Measurements from ENCODE around the gene THSD7B. TPM values are rescaled to one million over a fixed set of nuclear protein-coding genes. Genes with fewer than 3 reads are reported as not detected.
A peak's percentile ranks its signal among the peaks of the same experiment; 100 is the strongest.
"Not testable (repeated sequence)": the region's sequence is repeated elsewhere in the genome, so short reads cannot be mapped to it uniquely, and the experiment has no call there.

THSD7B gene
- total and polyA plus RNA-seq, 10 of the 15 experiments (the other 5 are each of a cell fraction or from before 2014, with no cell fraction given): 0.03 to 0.56 (median 0.28) TPM

DNA sequence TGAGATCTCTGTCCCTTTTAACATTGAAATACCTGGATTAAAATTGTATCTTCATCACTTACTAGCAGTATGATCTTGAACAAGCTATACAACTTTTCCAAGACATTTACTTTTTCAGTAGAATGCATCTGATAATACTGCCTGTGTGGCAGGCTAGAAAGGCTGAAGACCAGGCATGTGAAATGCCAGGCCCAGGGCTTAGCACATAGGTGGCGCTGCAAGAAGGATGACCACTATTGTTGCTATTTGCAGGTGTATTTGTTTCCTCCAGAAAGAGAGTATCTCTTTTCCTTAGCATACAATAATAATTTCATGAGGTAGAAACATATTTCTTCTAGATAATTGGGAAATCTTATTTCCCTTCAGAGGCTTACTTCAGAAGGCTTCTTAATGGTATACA, 331.3 kb downstream of the THSD7B start:
- ChIA-PET SMC1A (ENCODE audit: uncharacterized antibody, unreplicated experiment) (interaction anchor here (1.0 to 1.3 kb wide), 2 partner anchors 76 to 98 kb away, joined by 3 to 5 read pairs; no protein-coding TSS in a partner anchor), RAD21 (ENCODE audit: unreplicated experiment) (no interaction called here), CTCF (interaction anchor here (0.9 to 2.5 kb wide), 7 partner anchors 8 to 742 kb away, joined by 3 to 9 read pairs (median 4); no protein-coding TSS in a partner anchor), POLR2A (no interaction called here)
- Histone ChIP-seq H3K4me2 (ENCODE audit: control insufficient read depth, insufficient read depth) (no peak overlapping the region), H3K27ac (ENCODE audit: control insufficient read depth, insufficient read depth) (no peak overlapping the region), H2AFZ (ENCODE audit: control insufficient read depth, low read depth, low read length) (no peak overlapping the region), H3K9ac (ENCODE audit: control insufficient read depth, insufficient read depth, low read length) (no peak overlapping the region), H3K4me1 (ENCODE audit: control insufficient read depth, insufficient read depth, low read length) (no peaks in the 10 kb centered on the region), H3K4me3 (no peak overlapping the region), H3K9me3 (replicated peaks; ENCODE audit: control insufficient read depth, insufficient read depth, low read length) (no peaks in the 10 kb centered on the region), H3K79me2 (ENCODE audit: control insufficient read depth, insufficient read depth, low read length) (no peaks in the 10 kb centered on the region), H3K27me3 (replicated peaks in 1 of 2; ENCODE audit: control insufficient read depth in 2 of 2, insufficient read depth in 2 of 2, low read length in 1 of 2) (no peaks in the 10 kb centered on the region), H3K36me3 (ENCODE audit: control insufficient read depth in 2 of 2, insufficient read depth in 2 of 2, low read length in 1 of 2) (no peaks in the 10 kb centered on the region), H4K20me1 (ENCODE audit: control insufficient read depth, insufficient read depth) (no peaks in the 10 kb centered on the region)
- TF ChIP-seq CTCF (IDR thresholded peaks at IDR 0.05 in 2 of 3, conservative IDR thresholded peaks at IDR 0.05 in 1 of 3; ENCODE audit: control insufficient read depth in 2 of 3, extremely low read depth in 1 of 3, insufficient read depth in 1 of 3, low read depth in 3 of 3, low read length in 3 of 3) (peak in 2 of 3 experiments; percentile 20 to 26; a peak in 2 of 6 replicates), MLLT1 (IDR thresholded peaks at IDR 0.05) (no peak)
- FAIRE-seq (no peak), DNase-seq (ENCODE audit: low read depth, low spot score) (no peak), ATAC-seq (peak; percentile 61)
- no TSS peak for BruUV-seq (replicated peaks)
- WGBS (ENCODE audit: insufficient coverage, insufficient replicate concordance, low lambda C conversion rate, missing lambda C conversion rate): 10% methylated on average over 1 of the region's 1 CpG
- in situ Hi-C loops (cut with MboI): no loop called here
- intact Hi-C loops (cut with micrococcal nuclease; ENCODE audit: unreplicated experiment): no loop called here

GRCh38 chr2:137101814-137102213, 336.5 kb downstream of the THSD7B start:
- in situ Hi-C loops (cut with MboI); H3K4me3 ChIP-seq; FAIRE-seq; RAD21 ChIA-PET (ENCODE audit: unreplicated experiment); CTCF ChIA-PET; H3K4me1 ChIP-seq (ENCODE audit: control insufficient read depth, insufficient read depth, low read length); H2AFZ ChIP-seq (ENCODE audit: control insufficient read depth, low read depth, low read length); DNase-seq (ENCODE audit: low read depth, low spot score); ATAC-seq; H3K36me3 ChIP-seq (ENCODE audit: control insufficient read depth in 2 of 2, insufficient read depth in 2 of 2, low read length in 1 of 2); H3K9me3 ChIP-seq (replicated peaks; ENCODE audit: control insufficient read depth, insufficient read depth, low read length); H3K79me2 ChIP-seq (ENCODE audit: control insufficient read depth, insufficient read depth, low read length); H3K27me3 ChIP-seq (replicated peaks in 1 of 2; ENCODE audit: control insufficient read depth in 2 of 2, insufficient read depth in 2 of 2, low read length in 1 of 2); POLR2A ChIA-PET; H3K4me2 ChIP-seq (ENCODE audit: control insufficient read depth, insufficient read depth); H3K27ac ChIP-seq (ENCODE audit: control insufficient read depth, insufficient read depth); intact Hi-C loops (cut with micrococcal nuclease; ENCODE audit: unreplicated experiment); H4K20me1 ChIP-seq (ENCODE audit: control insufficient read depth, insufficient read depth); BruUV-seq (replicated peaks); H3K9ac ChIP-seq (ENCODE audit: control insufficient read depth, insufficient read depth, low read length): not testable (repeated sequence)
- WGBS (ENCODE audit: insufficient coverage, insufficient replicate concordance, low lambda C conversion rate, missing lambda C conversion rate): 46% methylated on average over 3 of the region's 3 CpGs
- SMC1A ChIA-PET (ENCODE audit: uncharacterized antibody, unreplicated experiment): interaction anchor here (1.1 kb wide), 1 partner anchor 150 kb away, joined by 4 read pairs; no protein-coding TSS in a partner anchor
